ENCODE data around the gene RPS21. TPM values are rescaled to one million over a fixed set of nuclear protein-coding genes. Genes with fewer than 3 reads are reported as not detected.

Gene RPS21
- total and polyA plus RNA-seq, 10 donors = 1,168 to 11,722 (median 3,328) TPM

DNA sequence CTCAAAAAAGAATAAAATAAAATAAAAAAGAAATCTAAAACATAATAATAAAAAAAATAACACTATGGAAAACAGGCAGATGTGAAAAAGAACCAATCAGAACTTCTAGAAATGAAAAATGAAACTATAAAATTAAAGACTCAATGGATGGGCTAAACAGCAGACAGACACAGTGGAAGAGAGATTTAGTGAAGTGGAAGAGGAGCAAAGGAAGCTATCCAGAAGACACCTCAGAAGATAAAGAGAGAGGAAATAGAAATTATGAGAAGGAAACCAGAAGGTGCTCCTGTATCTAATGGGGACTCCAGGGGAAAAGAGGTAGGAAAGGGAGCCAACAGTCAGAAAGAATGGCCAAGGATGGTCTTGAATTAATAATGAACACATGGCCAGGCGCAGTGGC, 38.3 kb upstream of the RPS21 start:
- intact Hi-C loops (cut with DNase I; ENCODE audit: low total_unique reads) = no loop called here
- Histone ChIP-seq H3K27me3 (replicated peaks in 1 of 7) (no peaks in the 10 kb centered on the region), H3K27ac (no peak overlapping the region), H3K9me3 (peaks cover 0 to 9% (median 6%) of the 10 kb centered on the region in 8 donors), H3K4me1 (peaks cover 0 to 7% (median 0%) of the 10 kb centered on the region in 6 donors), H3K36me3 (peaks cover 0 to 91% (median 13%) of the 10 kb centered on the region in 6 donors), H3K4me3 (no peak overlapping the region)
- WGBS, 5 donors = 43 to 100% (median 94%) methylated on average over 1 of the region's 1 CpG
- DNase-seq = no peak
- no peak for TF ChIP-seq POLR2A (IDR thresholded peaks at IDR 0.05)
- no peak for TF ChIP-seq POLR2AphosphoS5 (IDR thresholded peaks at IDR 0.05)

DNA sequence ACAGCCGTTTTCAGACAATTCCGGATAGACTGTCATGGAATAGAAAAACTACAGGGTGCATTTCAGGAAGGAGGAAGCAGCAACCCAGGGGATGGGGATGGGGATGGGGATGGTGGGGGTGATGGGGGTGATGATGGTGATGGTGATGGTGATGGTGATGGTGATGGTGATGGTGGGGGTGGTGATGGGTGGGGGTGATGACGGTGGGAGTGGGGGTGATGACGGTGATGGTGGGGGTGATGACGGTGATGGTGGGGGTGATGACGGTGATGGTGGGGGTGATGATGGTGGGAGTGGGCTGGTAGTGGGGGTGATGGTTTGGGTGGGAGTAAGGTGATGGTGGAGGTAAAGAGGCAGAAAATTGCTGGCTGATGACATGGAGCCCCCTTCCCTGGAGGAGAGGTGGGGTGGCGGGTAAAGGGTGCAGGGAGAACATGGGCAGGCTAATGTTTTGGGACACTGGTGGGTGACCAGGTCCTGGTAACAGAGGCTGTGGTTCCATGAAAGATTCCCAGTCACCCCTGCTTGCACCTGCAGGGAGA, 37.3 kb upstream of the RPS21 start:
- TF ChIP-seq, protein P1, sequence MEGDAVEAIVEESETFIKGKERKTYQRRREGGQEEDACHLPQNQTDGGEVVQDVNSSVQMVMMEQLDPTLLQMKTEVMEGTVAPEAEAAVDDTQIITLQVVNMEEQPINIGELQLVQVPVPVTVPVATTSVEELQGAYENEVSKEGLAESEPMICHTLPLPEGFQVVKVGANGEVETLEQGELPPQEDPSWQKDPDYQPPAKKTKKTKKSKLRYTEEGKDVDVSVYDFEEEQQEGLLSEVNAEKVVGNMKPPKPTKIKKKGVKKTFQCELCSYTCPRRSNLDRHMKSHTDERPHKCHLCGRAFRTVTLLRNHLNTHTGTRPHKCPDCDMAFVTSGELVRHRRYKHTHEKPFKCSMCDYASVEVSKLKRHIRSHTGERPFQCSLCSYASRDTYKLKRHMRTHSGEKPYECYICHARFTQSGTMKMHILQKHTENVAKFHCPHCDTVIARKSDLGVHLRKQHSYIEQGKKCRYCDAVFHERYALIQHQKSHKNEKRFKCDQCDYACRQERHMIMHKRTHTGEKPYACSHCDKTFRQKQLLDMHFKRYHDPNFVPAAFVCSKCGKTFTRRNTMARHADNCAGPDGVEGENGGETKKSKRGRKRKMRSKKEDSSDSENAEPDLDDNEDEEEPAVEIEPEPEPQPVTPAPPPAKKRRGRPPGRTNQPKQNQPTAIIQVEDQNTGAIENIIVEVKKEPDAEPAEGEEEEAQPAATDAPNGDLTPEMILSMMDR (IDR thresholded peaks at IDR 0.05 in 8 of 11, conservative IDR thresholded peaks at IDR 0.05 in 3 of 11) = no peak
- no peak for TF ChIP-seq POLR2A (IDR thresholded peaks at IDR 0.05)
- TF ChIP-seq POLR2AphosphoS5 (IDR thresholded peaks at IDR 0.05) = no peak
- Histone ChIP-seq H3K27me3 (replicated peaks in 1 of 7) (no peaks in the 10 kb centered on the region), H3K36me3 (peaks cover 0 to 80% (median 13%) of the 10 kb centered on the region in 6 donors), H3K9me3 (peaks cover 0 to 9% (median 6%) of the 10 kb centered on the region in 8 donors), H3K27ac (no peak overlapping the region), H3K4me1 (peaks cover 0 to 15% (median 2%) of the 10 kb centered on the region in 6 donors), H3K4me3 (no peak overlapping the region)
- DNase-seq = no peak
- intact Hi-C loops (cut with DNase I; ENCODE audit: low total_unique reads) = no loop called here
- WGBS, 5 donors = 69 to 91% (median 85%) methylated on average over 5 to 7 of the region's 7 CpGs

DNA sequence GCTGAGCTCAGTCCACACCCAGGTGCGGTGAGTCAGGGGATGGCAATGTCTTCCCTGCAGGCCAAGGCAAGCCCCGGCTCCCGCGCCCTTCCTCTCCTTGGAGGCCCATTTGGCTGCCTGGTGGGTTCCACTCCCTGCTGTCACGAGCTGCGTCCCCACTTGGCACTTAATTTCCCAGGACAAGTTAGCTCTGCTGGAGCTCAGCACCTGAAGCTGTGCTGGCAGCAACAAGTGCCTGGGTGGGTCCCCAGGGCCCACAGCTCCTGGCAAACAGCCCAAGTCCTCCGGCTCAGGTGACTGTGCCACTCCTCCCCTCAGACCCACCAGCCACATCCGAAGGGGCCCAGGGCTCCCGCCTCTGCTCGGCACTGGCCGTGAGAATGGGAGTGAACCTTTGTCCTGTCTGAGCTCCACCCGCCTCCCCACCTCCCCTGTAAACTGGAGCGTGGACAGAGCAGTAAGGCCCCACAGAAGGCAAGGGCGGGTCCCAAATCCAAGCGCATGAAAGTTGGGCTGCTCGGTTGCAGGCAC, 36.7 kb upstream of the RPS21 start:
- TF ChIP-seq POLR2A (IDR thresholded peaks at IDR 0.05) (no peak), POLR2AphosphoS5 (IDR thresholded peaks at IDR 0.05) (no peak)
- TF ChIP-seq, protein P1 (IDR thresholded peaks at IDR 0.05 in 8 of 11, conservative IDR thresholded peaks at IDR 0.05 in 3 of 11) = no peak
- H3K4me3 ChIP-seq = no peak overlapping the region
- peaks cover 0 to 75% (median 13%) of the 10 kb centered on the region in 6 donors for H3K36me3 ChIP-seq
- H3K4me1 ChIP-seq = peaks cover 0 to 21% (median 5%) of the 10 kb centered on the region in 6 donors
- no peak overlapping the region for H3K27ac ChIP-seq
- DNase-seq = no peak
- peaks cover 0 to 9% (median 6%) of the 10 kb centered on the region in 8 donors for H3K9me3 ChIP-seq
- H3K27me3 ChIP-seq (replicated peaks in 1 of 7) = no peaks in the 10 kb centered on the region
- intact Hi-C loops (cut with DNase I; ENCODE audit: low total_unique reads) = no loop called here
- WGBS, 5 donors = 88 to 98% (median 91%) methylated on average over 6 to 16 of the region's 16 CpGs

DNA sequence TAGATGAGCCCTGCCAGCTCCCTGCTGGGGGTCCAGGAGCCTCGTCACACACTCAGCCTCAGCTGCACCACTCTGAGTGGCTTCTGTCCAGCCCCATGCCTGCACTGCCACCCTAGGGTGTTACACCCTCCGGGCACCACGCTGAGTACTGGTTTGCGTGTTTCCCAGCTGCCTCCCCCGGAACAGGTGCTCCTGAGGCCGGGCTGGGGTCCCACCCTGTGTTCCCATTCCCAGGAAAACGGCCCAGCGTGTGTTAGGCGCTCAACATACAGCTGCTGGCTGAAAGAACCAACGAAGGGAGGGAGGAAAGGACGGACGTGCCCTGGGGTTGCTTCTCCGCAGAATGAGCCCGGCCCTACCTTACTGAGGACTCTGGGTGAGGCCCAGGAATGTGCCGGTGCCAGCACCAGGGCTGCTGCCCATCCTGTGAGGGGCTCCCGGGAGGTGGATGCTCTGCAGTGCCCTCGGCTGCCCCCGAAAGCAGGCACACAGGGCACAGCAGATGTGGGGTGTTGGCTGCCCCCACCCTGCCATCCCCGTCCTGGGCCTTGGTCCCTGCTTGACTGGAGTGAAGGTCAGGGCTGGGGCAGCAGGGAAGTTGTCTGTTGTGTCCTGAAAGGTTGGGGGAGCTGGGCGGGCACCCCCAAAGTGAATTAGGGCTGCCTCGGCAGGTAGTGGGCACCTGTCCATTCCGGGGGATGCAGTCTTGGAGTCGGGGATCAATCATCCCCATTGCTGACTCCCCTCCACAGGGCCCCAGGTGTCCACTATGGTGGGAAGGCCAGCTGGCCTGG, 36.1 kb upstream of the RPS21 start:
- intact Hi-C loops (cut with DNase I; ENCODE audit: low total_unique reads) = no loop called here
- Histone ChIP-seq H3K4me3 (no peak overlapping the region), H3K27me3 (replicated peaks in 1 of 7) (no peaks in the 10 kb centered on the region), H3K4me1 (peaks cover 5 to 27% (median 11%) of the 10 kb centered on the region in 6 donors), H3K9me3 (peaks cover 0 to 9% (median 6%) of the 10 kb centered on the region in 8 donors), H3K27ac (no peak overlapping the region), H3K36me3 (peaks cover 0 to 68% (median 13%) of the 10 kb centered on the region in 6 donors)
- no peak for DNase-seq
- TF ChIP-seq POLR2AphosphoS5 (IDR thresholded peaks at IDR 0.05) (no peak), POLR2A (IDR thresholded peaks at IDR 0.05) (no peak)
- TF ChIP-seq, protein P1 (IDR thresholded peaks at IDR 0.05 in 8 of 11, conservative IDR thresholded peaks at IDR 0.05 in 3 of 11) = no peak
- WGBS, 5 donors = 87 to 93% (median 89%) methylated on average over 9 to 23 of the region's 23 CpGs
